Fibroblast of lung (primary cell): ENCODE data around the gene HHIPL1.

ENCODE experiments used
- CTCF ChIP-seq, 2 donors: IDR thresholded peaks in 1 of 2; conservative IDR thresholded peaks in 1 of 2; 1 replicate in 1 of 2; 2 replicates in 1 of 2; pipeline ENCODE4 v1.5.1; 2011 to 2012; ENCODE audit warnings: low read length in 2 of 2, control low read depth in 1 of 2, inconsistent platforms in 1 of 2, low read depth in 1 of 2, mild to moderate bottlenecking in 1 of 2
- EZH2 ChIP-seq: IDR thresholded peaks from 2 replicates; pipeline ENCODE4 v1.5.1; 2012; ENCODE audit warnings: low read length, control low read depth, mild to moderate bottlenecking; ENCODE audit errors: missing control alignments

- no peak for TF ChIP-seq CTCF (conservative IDR thresholded peaks at IDR 0.05 in 1 of 2, IDR thresholded peaks at IDR 0.05 in 1 of 2; ENCODE audit: low read depth in 1 of 2, low read length in 2 of 2)
- no peak for TF ChIP-seq EZH2
Observed at GRCh38 chr14:99633141-99633540, 11.8 kb upstream of the HHIPL1 start.
